Left renal pelvis (tissue), 4 donors: ENCODE measurements around the gene PLCL1. TPM values are rescaled to one million over a fixed set of nuclear protein-coding genes. Genes with fewer than 3 reads are reported as not detected.

Source experiments
- DNase-seq, 4 donors: peaks; one replicate each; pipeline ENCODE4 v3.0.0-alpha.2; 2013; ENCODE audit warnings: low read depth in 4 of 4, low spot score in 3 of 4
- polyA plus RNA-seq, 4 donors: library from polyadenylated mRNA; unstranded; fragments of 120-200 nt; gene quantifications; one replicate each; pipeline ENCODE4 v1.2.1, GENCODE V29; 2013; ENCODE audit not compliant: insufficient read length in 4 of 4

PLCL1 gene
- polyA plus RNA-seq, 4 donors = 14.9 to 23.4 (median 18.3) TPM

DNA sequence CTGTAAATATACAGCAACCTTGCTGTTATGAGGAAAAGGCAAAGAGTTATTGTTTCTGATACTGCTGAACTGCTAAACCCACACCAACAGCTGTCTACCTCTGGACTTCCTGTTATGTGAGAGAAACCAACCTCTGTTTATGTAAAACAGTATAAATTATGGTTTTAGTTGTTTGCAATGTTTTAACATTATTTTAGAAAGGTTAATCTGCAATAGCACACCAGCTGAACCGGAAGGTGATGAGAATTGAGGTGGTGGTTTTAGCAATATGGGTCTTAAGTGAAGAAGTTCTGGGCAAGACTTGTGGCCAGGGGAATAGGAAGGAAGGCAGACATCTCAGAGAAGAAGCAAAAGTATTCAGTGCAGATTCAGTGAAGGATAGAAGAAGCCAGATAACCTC is 237.8 kb downstream of the PLCL1 start:
- no peak for DNase-seq

- no peak for DNase-seq
These were observed 240.4 kb downstream of the PLCL1 start for GRCh38 chr2:198044777-198045176.

- DNase-seq = no peak
These were observed 240.8 kb downstream of the PLCL1 start for GRCh38 chr2:198045227-198045626.

- DNase-seq = no peak
These were observed 248.3 kb downstream of the PLCL1 start for GRCh38 chr2:198052741-198053140.

DNA sequence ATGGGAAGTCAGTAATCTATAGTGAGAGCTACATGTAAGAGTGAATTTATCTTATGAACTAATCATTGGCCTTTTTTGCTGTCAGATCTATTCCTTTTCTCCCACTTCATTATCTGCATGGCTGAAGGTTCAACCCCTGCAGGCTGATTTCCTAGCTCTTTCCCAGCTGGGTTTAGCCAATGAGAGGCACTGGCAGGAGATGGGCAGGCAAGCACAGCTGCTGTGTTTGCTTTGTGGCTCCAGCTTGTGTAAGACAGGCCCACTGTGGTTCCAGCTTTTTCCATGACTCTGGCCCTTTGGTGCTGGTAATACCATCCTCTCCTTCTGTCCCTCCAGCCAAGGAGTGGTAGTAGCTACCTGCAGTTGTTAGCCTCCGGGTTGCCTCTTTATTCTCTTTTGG is 248.8 kb downstream of the PLCL1 start:
- no peak for DNase-seq

DNA sequence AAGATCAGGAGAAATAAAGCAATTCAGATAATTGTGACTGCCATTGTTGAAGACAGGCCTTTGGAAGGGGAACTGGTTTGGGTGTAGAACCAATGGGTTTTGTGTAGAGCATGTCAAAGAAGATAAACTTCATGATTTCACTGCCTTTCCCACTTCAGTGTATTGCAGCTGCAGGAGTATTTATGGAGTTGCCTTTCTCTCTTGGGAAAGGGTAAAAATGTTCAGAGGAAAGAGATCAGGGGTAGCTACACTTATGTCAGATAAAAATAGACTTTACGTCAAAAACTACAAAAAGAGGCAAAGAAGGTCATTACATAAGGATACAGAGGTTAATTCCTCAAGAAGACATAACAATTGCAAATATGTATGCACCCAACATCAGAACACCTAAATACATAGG is 249.4 kb downstream of the PLCL1 start:
- no peak for DNase-seq

- no peak for DNase-seq
These were observed 249.9 kb downstream of the PLCL1 start for GRCh38 chr2:198054299-198054698.

GRCh38 chr2:198055716-198056115 is 251.3 kb downstream of the PLCL1 start:
- no peak for DNase-seq

DNA sequence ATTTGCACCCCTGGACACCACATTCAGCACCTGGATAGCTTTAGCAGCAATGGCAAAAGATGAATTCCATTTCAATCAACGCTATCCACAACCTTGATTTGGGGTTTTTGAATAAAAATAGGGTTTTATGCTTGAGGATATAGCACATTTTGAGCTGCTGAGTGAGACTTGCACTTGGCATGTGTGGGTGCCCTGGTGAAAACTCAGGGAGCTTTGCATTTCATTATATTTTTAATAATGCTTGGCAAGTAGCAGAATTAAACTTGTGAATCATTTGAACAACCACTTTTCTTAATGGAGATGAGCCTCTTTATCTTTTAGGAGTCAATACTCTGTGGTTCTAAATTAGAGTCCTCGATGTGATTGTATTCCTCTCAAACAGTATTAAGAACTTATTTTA is 252.4 kb downstream of the PLCL1 start:
- no peak for DNase-seq

- no peak for DNase-seq
These were observed 255.4 kb downstream of the PLCL1 start for GRCh38 chr2:198059800-198060199.

DNA sequence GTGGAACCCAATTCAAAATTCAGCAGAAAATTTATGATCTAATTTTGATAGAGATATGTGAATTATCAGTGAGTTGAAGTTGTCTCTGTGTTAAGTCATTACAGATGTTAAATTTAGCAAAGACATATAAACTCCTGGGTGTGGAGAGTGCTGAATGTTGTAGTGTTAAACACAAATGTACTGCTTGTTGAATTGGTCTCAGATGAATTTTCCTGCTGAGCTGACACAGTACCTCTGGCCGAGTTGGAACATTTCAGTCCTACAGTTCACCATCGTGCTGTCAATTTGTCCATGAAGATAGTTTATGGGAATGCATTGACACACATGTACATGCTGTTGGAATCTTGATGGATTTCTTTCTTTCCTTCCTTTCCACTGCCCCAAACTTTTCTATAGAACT is 255.9 kb downstream of the PLCL1 start:
- DNase-seq = no peak

- DNase-seq = no peak
These were observed 258.4 kb downstream of the PLCL1 start for GRCh38 chr2:198062826-198063225.

- DNase-seq = no peak
These were observed 258.8 kb downstream of the PLCL1 start for GRCh38 chr2:198063242-198063641.

DNA sequence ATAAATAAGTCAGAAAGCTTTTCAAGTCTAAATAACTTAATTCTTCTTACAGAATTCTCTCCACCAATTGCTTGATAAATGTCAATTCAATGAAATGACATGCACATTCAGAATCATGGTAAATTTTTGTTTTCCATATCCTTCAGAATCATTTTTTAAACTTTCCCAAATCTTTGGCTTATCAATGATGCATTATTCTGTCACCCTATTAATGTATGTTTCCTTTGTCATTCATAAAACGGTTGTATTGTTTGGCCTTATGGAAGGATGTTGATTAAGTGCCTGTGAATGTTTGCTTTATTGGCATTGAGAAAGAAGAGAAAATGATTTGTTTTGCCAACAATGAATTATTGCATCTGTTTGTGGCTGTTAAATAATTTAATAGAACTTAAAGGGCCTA is 260.9 kb downstream of the PLCL1 start:
- no peak for DNase-seq

GRCh38 chr2:198066597-198066996 is 262.2 kb downstream of the PLCL1 start:
- DNase-seq = no peak

DNA sequence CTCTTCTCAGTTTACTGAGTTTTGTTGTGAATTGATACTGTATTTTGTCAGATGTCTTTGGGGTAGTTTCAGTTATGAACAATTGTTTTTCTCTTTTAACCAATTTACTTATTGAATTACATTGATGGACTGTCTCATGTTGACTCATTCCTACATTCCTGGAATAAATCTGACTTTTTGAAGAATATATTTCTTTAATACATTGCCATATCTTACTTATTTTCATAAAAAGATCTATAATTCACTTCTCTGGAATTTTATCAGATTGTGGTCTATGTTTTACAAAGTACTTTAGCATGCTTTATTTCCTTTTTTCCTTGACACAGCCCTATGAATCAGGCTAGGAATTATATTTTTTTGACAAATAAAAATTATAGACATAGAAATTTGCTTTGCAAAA is 268.3 kb downstream of the PLCL1 start:
- DNase-seq = no peak

GRCh38 chr2:198073253-198073652 is 268.9 kb downstream of the PLCL1 start:
- no peak for DNase-seq

DNA sequence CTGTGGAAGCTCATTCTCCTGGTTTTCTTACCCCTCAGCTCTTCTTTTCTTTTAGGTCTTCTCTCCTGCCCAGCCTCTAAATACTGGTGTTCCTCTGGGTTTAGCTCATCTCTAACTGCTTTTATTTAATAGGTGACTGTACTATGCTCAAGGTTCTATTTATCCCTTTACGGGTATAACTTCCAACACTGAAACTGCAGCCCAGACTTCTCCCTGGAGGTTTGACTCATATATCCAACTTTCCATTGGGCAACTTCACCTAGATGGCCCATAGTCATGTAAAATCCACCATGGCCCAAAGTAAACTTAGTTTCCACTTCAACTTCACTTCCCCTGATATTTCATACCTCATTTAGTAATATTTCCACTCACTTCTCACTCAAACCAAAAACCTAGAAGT is 273.1 kb downstream of the PLCL1 start:
- DNase-seq = no peak

GRCh38 chr2:198080879-198081765 is 276.7 kb downstream of the PLCL1 start:
- no peak for DNase-seq

- DNase-seq = no peak
These were observed 279.8 kb downstream of the PLCL1 start for GRCh38 chr2:198084156-198084555.

- DNase-seq = no peak
These were observed 291.6 kb downstream of the PLCL1 start for GRCh38 chr2:198096002-198096401.

DNA sequence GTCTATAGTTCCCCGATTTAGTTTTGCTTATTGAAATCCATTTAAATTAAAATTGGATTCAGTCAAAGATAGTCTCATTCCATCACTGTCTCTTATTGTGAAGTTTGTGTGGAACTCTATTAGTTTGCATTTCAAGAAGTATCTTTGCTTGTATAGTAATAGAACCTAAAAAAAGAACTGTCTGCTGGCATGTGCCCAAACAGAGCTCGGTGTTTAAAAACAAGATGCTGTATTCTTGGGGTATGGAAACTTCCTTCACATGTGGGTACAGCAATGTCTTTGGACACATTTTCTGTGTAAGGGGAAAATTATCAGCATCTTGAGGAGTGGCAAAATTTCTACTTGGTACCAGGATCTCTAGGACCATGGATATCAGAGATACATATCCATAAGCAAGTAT is 292.6 kb downstream of the PLCL1 start:
- DNase-seq = no peak

GRCh38 chr2:198097630-198098029 is 293.2 kb downstream of the PLCL1 start:
- DNase-seq = no peak
